PC-3 (cell line): ENCODE data around the gene ATG4B. TPM values are rescaled to one million over a fixed set of nuclear protein-coding genes. Genes with fewer than 3 reads are reported as not detected.

ENCODE experiments used
- ATAC-seq: fragments of 200-7000 bp; cut with Tn5 transposase; 2 replicates; pipeline ENCODE4 v1.9.1; 2020; ENCODE audit warnings: mild to moderate bottlenecking, moderate library complexity
- BruUV-seq: library from RNA; stranded (reverse); fragments of 400-500 nt; replicated peaks from 2 replicates; lab custom pipeline; 2021; lab: Mats Ljungman, UMichigan
- CTCF ChIA-PET: fragments of 300-600 bp; sonication (Branson Sonifier 250); formaldehyde crosslinking; loops from one replicate; lab custom pipeline; 2022; ENCODE audit warnings: antibody characterized with exemption; lab: Charles Lee
- POLR2A ChIA-PET: fragments of 300-600 bp; sonication (Branson Sonifier 250); formaldehyde crosslinking; loops from one replicate; lab custom pipeline; 2022; ENCODE audit warnings: antibody characterized with exemption; ENCODE audit not compliant: unreplicated experiment; lab: Charles Lee
- DNase-seq: peaks from one replicate; pipeline ENCODE4 v3.0.0-alpha.2; 2015
- H2AFZ ChIP-seq: fragments of 300-600 bp; sonication (generic); 2 replicates; pipeline ENCODE4 v1.6.0; 2016; ENCODE audit warnings: antibody characterized with exemption, low read length
- H3F3A ChIP-seq: fragments of 300-600 bp; sonication (generic); one replicate; pipeline ENCODE4 v1.6.0; 2017; ENCODE audit warnings: antibody characterized with exemption, low read length, control low read depth, mild to moderate bottlenecking; ENCODE audit not compliant: unreplicated experiment
- H3K27ac ChIP-seq: fragments of 300-600 bp; sonication (generic); 2 replicates; pipeline ENCODE4 v1.5.1; 2016; ENCODE audit warnings: mild to moderate bottlenecking, low read length
- H3K27me3 ChIP-seq: fragments of 300-600 bp; sonication (generic); 2 replicates; pipeline ENCODE4 v1.6.1; 2016; ENCODE audit warnings: low read length, mixed read lengths
- H3K36me3 ChIP-seq: fragments of 300-600 bp; sonication (generic); 2 replicates; pipeline ENCODE4 v1.6.1; 2016; ENCODE audit warnings: low read depth, mixed run types, low read length, mixed read lengths
- H3K4me1 ChIP-seq: fragments of 300-600 bp; sonication (generic); 2 replicates; pipeline ENCODE4 v1.5.1; 2016; ENCODE audit warnings: low read length; ENCODE audit not compliant: insufficient read depth
- H3K4me2 ChIP-seq: fragments of 300-600 bp; sonication (generic); 2 replicates; pipeline ENCODE4 v1.6.0; 2016; ENCODE audit warnings: low read length
- H3K4me3 ChIP-seq: fragments of 300-600 bp; sonication (generic); 2 replicates; pipeline ENCODE4 v1.5.1; 2016; ENCODE audit warnings: mild to moderate bottlenecking, low read length, mixed read lengths
- H3K79me2 ChIP-seq: fragments of 300-600 bp; sonication (generic); 2 replicates; pipeline ENCODE4 v1.6.1; 2017; ENCODE audit warnings: low read length, mixed read lengths
- H3K9ac ChIP-seq: fragments of 300-600 bp; sonication (generic); 2 replicates; pipeline ENCODE4 v1.6.0; 2016; ENCODE audit warnings: mild to moderate bottlenecking, low read length
- H3K9me2 ChIP-seq: fragments of 300-600 bp; sonication (generic); replicated peaks from 2 replicates; pipeline ENCODE4 v1.6.1; 2016; ENCODE audit warnings: mixed run types, low read length, mixed read lengths
- H3K9me3 ChIP-seq: fragments of 300-600 bp; sonication (generic); 2 replicates; pipeline ENCODE4 v1.6.1; 2016; ENCODE audit warnings: low read length, mixed read lengths
- H4K20me1 ChIP-seq: fragments of 300-600 bp; sonication (generic); 2 replicates; pipeline ENCODE4 v1.6.1; 2016; ENCODE audit warnings: low read length, mixed read lengths
- EZH2 ChIP-seq: fragments of 300-600 bp; sonication (generic); IDR thresholded peaks from one replicate; pipeline ENCODE4 v1.6.1; 2017; ENCODE audit warnings: antibody characterized with exemption, mild to moderate bottlenecking, low read length; ENCODE audit not compliant: unreplicated experiment
- EZH2phosphoT487 ChIP-seq: fragments of 300-600 bp; sonication (generic); IDR thresholded peaks from 2 replicates; pipeline ENCODE4 v1.6.1; 2018; ENCODE audit warnings: mild to moderate bottlenecking, antibody characterized with exemption, low read length, borderline replicate concordance
- intact Hi-C: fragments of 100-400 bp; cut with micrococcal nuclease; formaldehyde crosslinking; loops from 2 replicates; pipeline ENCODE4 v1.9.0; 2023
- total RNA-seq: library from RNA; depleted of rRNA; stranded (reverse); fragments of >200 nt; gene quantifications from 2 replicates; pipeline ENCODE4 v1.2.3, GENCODE V29; 2014
- TF ChIP-seq, protein P1 (sequence below): fragments of 300-600 bp; sonication (generic); conservative IDR thresholded peaks from 2 replicates; pipeline ENCODE4 v1.5.1; 2017; ENCODE audit warnings: antibody characterized with exemption, low read depth, mild to moderate bottlenecking, low read length

The ATG4B gene
- total RNA-seq, 1 experiment from 2014 or later: 83.0 TPM

GRCh38 chr2:241652722-241653121 lies 15.2 kb downstream of the ATG4B start:
- BruUV-seq: no TSS peak
- Histone ChIP-seq H3K4me2 (no peak overlapping the region), H2AFZ (no peak overlapping the region), H3K4me1 (no peaks in the 10 kb centered on the region), H3K9me2 (no peaks in the 10 kb centered on the region), H3K9ac (no peak overlapping the region), H3K4me3 (no peak overlapping the region), H4K20me1 (no peaks in the 10 kb centered on the region; the same call in 1 of the 2 replicates), H3K9me3 (no peaks in the 10 kb centered on the region), H3K36me3 (peaks cover 17% of the 10 kb centered on the region), H3K27me3 (no peaks in the 10 kb centered on the region), H3K27ac (no peak overlapping the region), H3K79me2 (peaks cover 30% of the 10 kb centered on the region), H3F3A (no peaks in the 10 kb centered on the region)
- ChIA-PET POLR2A (no interaction called here), CTCF (no interaction called here)
- intact Hi-C loops: no loop called here
- ATAC-seq (no peak), DNase-seq (no peak)
- no peak for TF ChIP-seq EZH2
- TF ChIP-seq, protein P1, sequence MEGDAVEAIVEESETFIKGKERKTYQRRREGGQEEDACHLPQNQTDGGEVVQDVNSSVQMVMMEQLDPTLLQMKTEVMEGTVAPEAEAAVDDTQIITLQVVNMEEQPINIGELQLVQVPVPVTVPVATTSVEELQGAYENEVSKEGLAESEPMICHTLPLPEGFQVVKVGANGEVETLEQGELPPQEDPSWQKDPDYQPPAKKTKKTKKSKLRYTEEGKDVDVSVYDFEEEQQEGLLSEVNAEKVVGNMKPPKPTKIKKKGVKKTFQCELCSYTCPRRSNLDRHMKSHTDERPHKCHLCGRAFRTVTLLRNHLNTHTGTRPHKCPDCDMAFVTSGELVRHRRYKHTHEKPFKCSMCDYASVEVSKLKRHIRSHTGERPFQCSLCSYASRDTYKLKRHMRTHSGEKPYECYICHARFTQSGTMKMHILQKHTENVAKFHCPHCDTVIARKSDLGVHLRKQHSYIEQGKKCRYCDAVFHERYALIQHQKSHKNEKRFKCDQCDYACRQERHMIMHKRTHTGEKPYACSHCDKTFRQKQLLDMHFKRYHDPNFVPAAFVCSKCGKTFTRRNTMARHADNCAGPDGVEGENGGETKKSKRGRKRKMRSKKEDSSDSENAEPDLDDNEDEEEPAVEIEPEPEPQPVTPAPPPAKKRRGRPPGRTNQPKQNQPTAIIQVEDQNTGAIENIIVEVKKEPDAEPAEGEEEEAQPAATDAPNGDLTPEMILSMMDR: no peak
- no peak for TF ChIP-seq EZH2phosphoT487

DNA sequence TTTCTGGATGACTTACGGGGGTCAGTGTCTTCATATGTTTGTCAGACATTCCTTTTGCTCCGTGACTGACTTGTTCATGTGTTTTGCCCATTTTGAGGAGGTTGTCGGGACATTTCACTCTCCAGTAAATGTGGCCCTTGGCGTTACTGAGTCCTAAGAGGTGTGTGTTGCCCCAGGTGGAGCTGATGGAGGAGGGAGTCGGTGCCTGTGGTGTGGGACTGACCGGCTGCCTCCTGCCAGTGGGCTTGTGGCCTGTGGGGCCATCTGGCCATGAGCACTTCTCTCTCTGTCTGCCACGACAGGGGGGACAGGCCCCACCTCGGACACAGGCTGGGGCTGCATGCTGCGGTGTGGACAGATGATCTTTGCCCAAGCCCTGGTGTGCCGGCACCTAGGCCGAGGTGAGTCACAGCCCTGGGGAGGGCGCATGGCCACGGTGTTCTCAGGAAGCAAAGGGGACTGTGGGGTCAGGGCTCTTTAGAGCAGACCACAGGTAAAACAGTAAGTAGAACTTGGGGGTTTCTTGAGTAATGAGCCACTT lies 15.8 kb downstream of the ATG4B start:
- Histone ChIP-seq H3K36me3 (peaks cover 17% of the 10 kb centered on the region), H3F3A (no peaks in the 10 kb centered on the region), H3K9me3 (no peaks in the 10 kb centered on the region), H3K9me2 (no peaks in the 10 kb centered on the region), H3K27ac (no peak overlapping the region), H4K20me1 (no peaks in the 10 kb centered on the region; the same call in 1 of the 2 replicates), H3K4me3 (no peak overlapping the region), H3K4me2 (no peak overlapping the region), H3K4me1 (no peaks in the 10 kb centered on the region), H3K79me2 (peaks cover 25% of the 10 kb centered on the region), H3K9ac (no peak overlapping the region), H3K27me3 (no peaks in the 10 kb centered on the region), H2AFZ (no peak overlapping the region)
- intact Hi-C loops: no loop called here
- DNase-seq: no peak
- no peak for ATAC-seq
- TF ChIP-seq, protein P1: no peak
- no peak for TF ChIP-seq EZH2phosphoT487
- TF ChIP-seq EZH2: no peak
- ChIA-PET POLR2A (no interaction called here), CTCF (no interaction called here)
- BruUV-seq: no TSS peak

- Histone ChIP-seq H4K20me1 (no peaks in the 10 kb centered on the region), H2AFZ (no peak overlapping the region), H3F3A (no peaks in the 10 kb centered on the region), H3K79me2 (peaks cover 12% of the 10 kb centered on the region), H3K27ac (no peak overlapping the region), H3K9me2 (no peaks in the 10 kb centered on the region), H3K4me2 (no peak overlapping the region), H3K9me3 (no peaks in the 10 kb centered on the region), H3K9ac (no peak overlapping the region), H3K36me3 (peaks cover 22% of the 10 kb centered on the region), H3K27me3 (no peaks in the 10 kb centered on the region), H3K4me1 (no peaks in the 10 kb centered on the region), H3K4me3 (no peak overlapping the region)
- no TSS peak for BruUV-seq
- ATAC-seq (no peak), DNase-seq (no peak)
- POLR2A ChIA-PET: no interaction called here
- intact Hi-C loops: no loop called here
- TF ChIP-seq EZH2phosphoT487: no peak
- TF ChIP-seq, protein P1: no peak
- no peak for TF ChIP-seq EZH2
- CTCF ChIA-PET: no interaction called here
Measured at GRCh38 chr2:241654551-241654950, 17.1 kb downstream of the ATG4B start.
